ENCODE data around the gene KRTAP10-11.

DNA sequence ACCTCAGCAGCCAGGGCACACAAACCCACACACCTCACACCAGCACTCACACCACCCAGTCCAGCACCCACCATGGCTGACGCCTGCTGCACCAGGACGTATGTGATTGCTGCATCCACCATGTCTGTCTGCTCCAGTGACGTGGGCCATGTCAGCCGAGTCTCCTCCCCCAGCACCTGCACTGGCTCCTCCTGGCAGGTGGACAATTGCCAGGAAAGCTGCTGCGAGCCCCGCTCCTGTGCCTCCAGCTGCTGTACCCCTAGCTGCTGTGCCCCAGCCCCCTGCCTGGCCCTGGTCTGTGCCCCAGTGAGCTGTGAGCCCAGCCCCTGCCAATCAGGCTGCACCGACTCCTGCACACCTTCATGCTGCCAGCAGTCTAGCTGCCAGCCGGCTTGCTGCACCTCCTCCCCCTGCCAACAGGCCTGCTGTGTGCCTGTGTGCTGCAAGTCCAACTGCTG, 34.2 kb upstream of the KRTAP10-11 start, which contains the start of gene KRTAP10-8:
- no peak for TF ChIP-seq CTCF (IDR thresholded peaks at IDR 0.05)
- no peak for TF ChIP-seq POLR2A (IDR thresholded peaks at IDR 0.05)
